Left ventricle myocardium inferior (tissue), 1 donor: ENCODE measurements around the gene AARS2. TPM values are rescaled to one million over a fixed set of nuclear protein-coding genes. Genes with fewer than 3 reads are reported as not detected.

Experiments
- DNase-seq: peaks from one replicate; pipeline ENCODE4 v3.0.0-alpha.2; 2020
- H3K27ac ChIP-seq: fragments of 200-600 bp; replicated peaks from 2 replicates; pipeline ENCODE4 v1.8.0; 2021
- H3K27me3 ChIP-seq: fragments of 200-600 bp; 2 replicates; pipeline ENCODE4 v1.8.0; 2021; ENCODE audit warnings: low read depth
- H3K36me3 ChIP-seq: fragments of 200-600 bp; 2 replicates; pipeline ENCODE4 v1.8.0; 2021
- H3K4me1 ChIP-seq: fragments of 200-600 bp; 2 replicates; pipeline ENCODE4 v1.8.0; 2021
- H3K4me3 ChIP-seq: fragments of 200-600 bp; 2 replicates; pipeline ENCODE4 v1.8.0; 2021; ENCODE audit warnings: mild to moderate bottlenecking, moderate library complexity
- H3K9me3 ChIP-seq: fragments of 200-600 bp; replicated peaks from 2 replicates; pipeline ENCODE4 v1.8.0; 2021
- CTCF ChIP-seq: fragments of 200-600 bp; IDR thresholded peaks from 2 replicates; pipeline ENCODE4 v1.8.0; 2021; ENCODE audit warnings: antibody characterized with exemption, mild to moderate bottlenecking, borderline replicate concordance
- intact Hi-C: fragments of 100-400 bp; cut with micrococcal nuclease; formaldehyde crosslinking; loops from one replicate; pipeline ENCODE4 v1.11.0; 2022
- total RNA-seq: library from RNA; stranded (reverse); fragmentation: NEBNext Ultra II Directional; extraction: Animal tissue kit (Norgen Biotek cat#: 25700); gene quantifications from one replicate; pipeline ENCODE4 v1.2.1, GENCODE V29; 2021
- donor health status: DM: no; HTN: yes; CAD: no; lungs with severe emphysema.

Gene AARS2
- total RNA-seq, 1 donor from 2014 or later, result 10.6 TPM

GRCh38 chr6:44262467-44263353 is 50.4 kb downstream of the AARS2 start:
- no peak for TF ChIP-seq CTCF
- H3K9me3 ChIP-seq, result no peaks in the 10 kb centered on the region
- peaks cover 40% of the 10 kb centered on the region for H3K4me1 ChIP-seq
- peaks cover 9% of the 10 kb centered on the region for H3K36me3 ChIP-seq
- no peak for DNase-seq
- intact Hi-C loops, result no loop called here
- no peak overlapping the region for H3K27ac ChIP-seq
- peak overlapping the region; percentile 81 for H3K4me3 ChIP-seq
- H3K27me3 ChIP-seq, result no peaks in the 10 kb centered on the region

- no peak for TF ChIP-seq CTCF
- Histone ChIP-seq H3K9me3 (no peaks in the 10 kb centered on the region), H3K27ac (no peak overlapping the region), H3K4me1 (peaks cover 49% of the 10 kb centered on the region), H3K27me3 (no peaks in the 10 kb centered on the region), H3K36me3 (peaks cover 9% of the 10 kb centered on the region), H3K4me3 (no peak overlapping the region)
- intact Hi-C loops, result no loop called here
- DNase-seq, result no peak
Observed at GRCh38 chr6:44261581-44261980, 51.6 kb downstream of the AARS2 start.

- peaks cover 55% of the 10 kb centered on the region for H3K4me1 ChIP-seq
- no peak for TF ChIP-seq CTCF
- no peak for DNase-seq
Observed at GRCh38 chr6:44260451-44261297, 52.5 kb downstream of the AARS2 start.

GRCh38 chr6:44260011-44260410 is 53.1 kb downstream of the AARS2 start:
- H3K27ac ChIP-seq, result no peak overlapping the region
- H3K27me3 ChIP-seq, result no peaks in the 10 kb centered on the region
- H3K36me3 ChIP-seq, result peaks cover 20% of the 10 kb centered on the region
- no peaks in the 10 kb centered on the region for H3K9me3 ChIP-seq
- no peak for DNase-seq
- intact Hi-C loops, result no loop called here
- no peak for TF ChIP-seq CTCF
- H3K4me3 ChIP-seq, result no peak overlapping the region
- H3K4me1 ChIP-seq, result peaks cover 56% of the 10 kb centered on the region

More at GRCh38 chr6:44260451-44261297, 52.5 kb downstream of the AARS2 start:
- no peak overlapping the region for H3K4me3 ChIP-seq
- H3K9me3 ChIP-seq, result no peaks in the 10 kb centered on the region
- intact Hi-C loops, result no loop called here
- H3K27ac ChIP-seq, result no peak overlapping the region
- H3K27me3 ChIP-seq, result no peaks in the 10 kb centered on the region
- peaks cover 13% of the 10 kb centered on the region for H3K36me3 ChIP-seq

- Histone ChIP-seq H3K36me3 (peaks cover 31% of the 10 kb centered on the region), H3K27me3 (no peaks in the 10 kb centered on the region), H3K27ac (no peak overlapping the region), H3K9me3 (no peaks in the 10 kb centered on the region), H3K4me3 (no peak overlapping the region), H3K4me1 (peaks cover 55% of the 10 kb centered on the region)
- no peak for TF ChIP-seq CTCF
- intact Hi-C loops, result no loop called here
- DNase-seq, result no peak
Observed at GRCh38 chr6:44258921-44259320, 54.2 kb downstream of the AARS2 start.
